Brain microvascular endothelial cell (primary cell): Measurements from ENCODE around the gene RBMS1.

Source experiments
- DNase-seq: peaks from one replicate; pipeline ENCODE4 v3.0.0-alpha.2; 2020
- H3K27ac ChIP-seq: fragments of 250-450 bp; sonication (Bioruptor Pico); 2 replicates; pipeline ENCODE4 v1.5.1; 2020; ENCODE audit warnings: mild to moderate bottlenecking, moderate library complexity
- H3K27me3 ChIP-seq: fragments of 250-450 bp; sonication (Bioruptor Pico); replicated peaks from 2 replicates; pipeline ENCODE4 v1.5.1; 2020; ENCODE audit warnings: mild to moderate bottlenecking
- H3K36me3 ChIP-seq: fragments of 250-450 bp; sonication (Bioruptor Pico); replicated peaks from 2 replicates; pipeline ENCODE4 v1.5.1; 2020; ENCODE audit warnings: mild to moderate bottlenecking
- H3K4me3 ChIP-seq: 2 replicates; pipeline ENCODE4 v1.5.1; 2011; ENCODE audit warnings: low read depth, mild to moderate bottlenecking, control low read depth, low read length, moderate library complexity
- CTCF ChIP-seq: IDR thresholded peaks from 2 replicates; pipeline ENCODE4 v1.5.1; 2011; ENCODE audit warnings: low read depth, mild to moderate bottlenecking, moderate library complexity, low read length, control low read depth, inconsistent platforms; ENCODE audit errors: missing control alignments
- in situ Hi-C: cut with HindIII; loops from 2 replicates; pipeline ENCODE4 v1.10.0; 2017; ENCODE audit warnings: low sequenced_read_pairs, low pct_ligation_motif_present

RBMS1 gene

GRCh38 chr2:160255408-160255807 lies 238.2 kb downstream of the RBMS1 start:
- H3K4me3 ChIP-seq = no peak overlapping the region
- no peak for DNase-seq
- TF ChIP-seq CTCF = no peak
- no peaks in the 10 kb centered on the region for H3K36me3 ChIP-seq
- no peaks in the 10 kb centered on the region for H3K27me3 ChIP-seq
- in situ Hi-C loops = no loop called here
- H3K27ac ChIP-seq = no peak overlapping the region

- in situ Hi-C loops = no loop called here
- Histone ChIP-seq H3K36me3 (no peaks in the 10 kb centered on the region), H3K27me3 (no peaks in the 10 kb centered on the region), H3K4me3 (no peak overlapping the region), H3K27ac (no peak overlapping the region)
- TF ChIP-seq CTCF = no peak
- DNase-seq = no peak
These were observed 239.3 kb downstream of the RBMS1 start for GRCh38 chr2:160254189-160254762.

GRCh38 chr2:160253440-160254188 lies 240.0 kb downstream of the RBMS1 start:
- TF ChIP-seq CTCF = no peak
- H3K27ac ChIP-seq = no peak overlapping the region
- H3K36me3 ChIP-seq = no peaks in the 10 kb centered on the region
- in situ Hi-C loops = no loop called here
- H3K27me3 ChIP-seq = no peaks in the 10 kb centered on the region
- DNase-seq = peak; percentile 48
- H3K4me3 ChIP-seq = no peak overlapping the region

- no peak for DNase-seq
- TF ChIP-seq CTCF = no peak
- H3K27me3 ChIP-seq = no peaks in the 10 kb centered on the region
- no peaks in the 10 kb centered on the region for H3K36me3 ChIP-seq
- H3K4me3 ChIP-seq = no peak overlapping the region
- no peak overlapping the region for H3K27ac ChIP-seq
- in situ Hi-C loops = no loop called here
These were observed 240.7 kb downstream of the RBMS1 start for GRCh38 chr2:160252900-160253299.

- no peak for DNase-seq
These were observed 241.2 kb downstream of the RBMS1 start for GRCh38 chr2:160252278-160252887.

More at GRCh38 chr2:160252278-160252887, 241.2 kb downstream of the RBMS1 start:
- Histone ChIP-seq H3K4me3 (no peak overlapping the region), H3K27me3 (no peaks in the 10 kb centered on the region), H3K27ac (no peak overlapping the region), H3K36me3 (no peaks in the 10 kb centered on the region)
- in situ Hi-C loops = no loop called here
- TF ChIP-seq CTCF = peak; percentile 56
